Breast epithelium (tissue), 3 donors: ENCODE results near the gene NDUFAF8.

Source experiments
- POLR2A ChIP-seq: fragments of 450-650 bp; IDR thresholded peaks from one replicate; pipeline ENCODE4 v1.6.1; 2016; ENCODE audit warnings: antibody characterized with exemption, mild to moderate bottlenecking, moderate library complexity
- POLR2AphosphoS5 ChIP-seq, 3 donors: sonication (generic); formaldehyde crosslinking; IDR thresholded peaks; one replicate each; pipeline ENCODE4 v1.6.1; 2017; ENCODE audit warnings: antibody characterized with exemption in 3 of 3
- TF ChIP-seq, protein P1 (sequence below), 3 donors: fragments of 450-650 bp; IDR thresholded peaks; one replicate each; pipeline ENCODE4 v1.5.1; 2016 to 2017; ENCODE audit warnings: antibody characterized with exemption in 3 of 3, mild to moderate bottlenecking in 3 of 3, moderate library complexity in 3 of 3

DNA sequence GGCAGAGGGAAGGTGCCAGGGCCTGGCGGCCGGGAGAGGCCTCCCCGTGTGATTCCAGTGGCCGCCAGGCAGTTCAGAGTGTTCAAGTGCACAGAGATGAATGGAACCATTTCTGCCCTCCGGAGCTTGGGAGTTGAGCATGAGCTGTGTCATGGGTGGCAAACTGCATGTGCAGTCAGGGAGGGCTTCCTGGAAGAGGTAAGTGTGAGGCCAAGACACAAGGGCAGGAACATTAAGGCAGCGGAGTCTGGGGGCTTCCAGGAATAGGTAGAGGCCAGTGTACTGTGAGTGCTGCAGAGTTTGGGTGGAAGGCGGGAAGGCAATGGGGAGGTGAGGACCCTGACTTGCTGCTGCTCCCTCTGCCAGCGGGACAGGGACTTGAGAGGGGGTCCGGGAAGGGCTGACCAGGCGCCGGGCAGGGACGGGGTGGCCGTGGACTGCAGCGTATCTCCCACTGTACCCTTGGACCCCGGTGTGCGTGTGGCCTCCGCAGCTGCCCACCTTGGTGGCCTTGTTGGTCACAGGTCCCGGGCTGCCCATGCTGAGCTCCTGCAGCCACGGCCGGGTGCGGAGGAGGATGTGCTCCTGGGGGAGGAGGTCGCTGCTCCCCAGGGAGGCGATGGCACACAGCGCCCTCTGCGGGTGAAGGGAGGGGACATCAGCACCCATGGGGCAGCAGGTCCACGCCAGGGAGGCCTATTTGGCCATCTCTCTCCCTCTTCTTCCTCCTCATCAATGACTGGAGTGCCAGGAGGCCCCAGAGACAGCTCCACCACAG lies 8.9 kb upstream of the NDUFAF8 start:
- no peak for TF ChIP-seq POLR2A
- TF ChIP-seq, protein P1, sequence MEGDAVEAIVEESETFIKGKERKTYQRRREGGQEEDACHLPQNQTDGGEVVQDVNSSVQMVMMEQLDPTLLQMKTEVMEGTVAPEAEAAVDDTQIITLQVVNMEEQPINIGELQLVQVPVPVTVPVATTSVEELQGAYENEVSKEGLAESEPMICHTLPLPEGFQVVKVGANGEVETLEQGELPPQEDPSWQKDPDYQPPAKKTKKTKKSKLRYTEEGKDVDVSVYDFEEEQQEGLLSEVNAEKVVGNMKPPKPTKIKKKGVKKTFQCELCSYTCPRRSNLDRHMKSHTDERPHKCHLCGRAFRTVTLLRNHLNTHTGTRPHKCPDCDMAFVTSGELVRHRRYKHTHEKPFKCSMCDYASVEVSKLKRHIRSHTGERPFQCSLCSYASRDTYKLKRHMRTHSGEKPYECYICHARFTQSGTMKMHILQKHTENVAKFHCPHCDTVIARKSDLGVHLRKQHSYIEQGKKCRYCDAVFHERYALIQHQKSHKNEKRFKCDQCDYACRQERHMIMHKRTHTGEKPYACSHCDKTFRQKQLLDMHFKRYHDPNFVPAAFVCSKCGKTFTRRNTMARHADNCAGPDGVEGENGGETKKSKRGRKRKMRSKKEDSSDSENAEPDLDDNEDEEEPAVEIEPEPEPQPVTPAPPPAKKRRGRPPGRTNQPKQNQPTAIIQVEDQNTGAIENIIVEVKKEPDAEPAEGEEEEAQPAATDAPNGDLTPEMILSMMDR (IDR thresholded peaks at IDR 0.05), result no peak
- TF ChIP-seq POLR2AphosphoS5 (IDR thresholded peaks at IDR 0.05), result no peak
